GM12878 (cell line): ENCODE measurements around the gene SLC25A44.

Source experiments
- CTCF ChIP-seq, 3 experiments: IDR thresholded peaks in 2 of 3; conservative IDR thresholded peaks in 1 of 3; 2 replicates each; pipeline ENCODE4 v1.5.1; 2011; ENCODE audit warnings: low read depth in 3 of 3, low read length in 3 of 3, mild to moderate bottlenecking in 3 of 3, control low read depth in 2 of 3, moderate library complexity in 2 of 3, inconsistent platforms in 1 of 3, mixed read lengths in 1 of 3; ENCODE audit not compliant: control insufficient read depth in 2 of 3, insufficient read depth in 1 of 3; ENCODE audit errors: extremely low read depth in 1 of 3
- MAX ChIP-seq: IDR thresholded peaks from 2 replicates; pipeline ENCODE4 v1.6.1; 2012; ENCODE audit warnings: low read depth, low read length, improper control_type of control experiment
- MTA2 ChIP-seq: fragments of 450-650 bp; IDR thresholded peaks from 2 replicates; pipeline ENCODE4 v1.6.1; 2016; ENCODE audit warnings: low read depth, mild to moderate bottlenecking, moderate library complexity
- SREBF1 ChIP-seq: IDR thresholded peaks from 2 replicates; pipeline ENCODE4 v1.6.1; 2012; ENCODE audit warnings: mild to moderate bottlenecking, low read length
- ZBTB4 ChIP-seq: fragments of 450-650 bp; formaldehyde crosslinking; IDR thresholded peaks from 2 replicates; pipeline ENCODE4 v1.4.0; 2022; ENCODE audit warnings: mild to moderate bottlenecking, moderate library complexity

DNA sequence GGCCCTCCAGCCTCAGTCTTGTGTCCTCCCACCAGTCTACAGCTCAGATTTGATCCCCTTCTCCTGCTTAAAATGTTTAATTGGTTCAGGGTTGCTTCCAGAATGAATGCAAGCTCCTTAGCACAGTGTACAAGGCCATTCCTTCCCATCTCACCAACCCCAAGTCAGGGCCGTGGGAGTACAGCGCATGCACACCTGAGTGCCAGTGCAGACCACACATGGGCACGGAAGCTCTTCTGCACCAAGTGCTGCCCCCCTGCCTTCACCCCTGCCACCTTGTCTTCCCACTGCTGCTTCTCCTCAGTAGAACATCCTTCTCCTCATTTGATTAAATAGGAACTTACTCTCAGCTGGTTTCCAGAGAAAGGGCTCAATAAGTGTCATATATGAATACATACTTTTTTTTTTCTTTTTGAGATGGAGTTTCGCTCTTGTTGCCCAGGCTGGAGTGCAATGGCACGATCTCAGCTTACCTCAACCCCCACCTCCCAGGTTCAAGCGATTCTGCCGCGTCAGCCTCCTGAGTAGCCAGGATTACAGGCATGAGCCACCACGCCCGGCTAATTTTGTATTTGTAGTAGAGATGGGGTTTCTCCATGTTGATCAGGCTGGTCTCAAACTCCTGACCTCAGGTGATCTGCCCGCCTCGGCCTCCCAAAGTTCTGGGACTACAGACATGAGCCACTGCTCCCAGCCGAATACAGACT lies 28.2 kb downstream of the SLC25A44 start:
- no peak for TF ChIP-seq MAX
- TF ChIP-seq SREBF1: no peak
- TF ChIP-seq CTCF (IDR thresholded peaks at IDR 0.05 in 2 of 3, conservative IDR thresholded peaks at IDR 0.05 in 1 of 3; ENCODE audit: control insufficient read depth in 2 of 3, extremely low read depth in 1 of 3, insufficient read depth in 1 of 3, low read depth in 3 of 3, low read length in 3 of 3): no peak
- no peak for TF ChIP-seq MTA2
- no peak for TF ChIP-seq ZBTB4 (CRISPR knock-in tag)
